Loucy (cell line): ENCODE data around the gene PSG1.

Source experiments
- H2AFZ ChIP-seq: fragments of 200-600 bp; sonication (generic); 2 replicates; pipeline ENCODE4 v1.6.0; 2016; ENCODE audit warnings: antibody characterized with exemption, mild to moderate bottlenecking, low read length, moderate library complexity
- H3F3A ChIP-seq: fragments of 200-600 bp; 2 replicates; pipeline ENCODE4 v1.6.0; 2016; ENCODE audit warnings: antibody characterized with exemption, low read depth, mild to moderate bottlenecking
- H3K27me3 ChIP-seq: fragments of 200-600 bp; sonication (generic); 2 replicates; pipeline ENCODE4 v1.6.1; 2014; ENCODE audit warnings: low read length, mild to moderate bottlenecking; ENCODE audit not compliant: insufficient read depth, poor library complexity, severe bottlenecking
- H3K36me3 ChIP-seq: fragments of 200-600 bp; sonication (generic); 2 replicates; pipeline ENCODE4 v1.6.1; 2016; ENCODE audit warnings: low read length; ENCODE audit not compliant: insufficient read depth
- H3K4me1 ChIP-seq: fragments of 200-600 bp; sonication (generic); 2 replicates; pipeline ENCODE4 v1.5.1; 2014; ENCODE audit warnings: low read length, mild to moderate bottlenecking; ENCODE audit not compliant: insufficient read depth, poor library complexity, severe bottlenecking
- H3K4me2 ChIP-seq: fragments of 200-600 bp; sonication (generic); 2 replicates; pipeline ENCODE4 v1.6.0; 2014; ENCODE audit warnings: antibody characterized with exemption, low read length, low read depth, mild to moderate bottlenecking; ENCODE audit not compliant: poor library complexity, severe bottlenecking
- H3K4me3 ChIP-seq: fragments of 200-600 bp; sonication (generic); 2 replicates; pipeline ENCODE4 v1.5.1; 2014; ENCODE audit warnings: low read length, mild to moderate bottlenecking, mixed read lengths; ENCODE audit not compliant: poor library complexity, severe bottlenecking
- H3K79me2 ChIP-seq: fragments of 200-600 bp; sonication (generic); 2 replicates; pipeline ENCODE4 v1.6.1; 2014; ENCODE audit warnings: low read length; ENCODE audit not compliant: insufficient read depth
- H3K9ac ChIP-seq: fragments of 200-600 bp; sonication (generic); 2 replicates; pipeline ENCODE4 v1.6.0; 2014; ENCODE audit warnings: mild to moderate bottlenecking, low read depth, low read length, moderate library complexity; ENCODE audit not compliant: poor library complexity, severe bottlenecking
- H3K9me2 ChIP-seq: fragments of 200-600 bp; sonication (generic); replicated peaks from 2 replicates; pipeline ENCODE4 v1.6.1; 2016; ENCODE audit warnings: low read depth, low read length, mixed read lengths
- H3K9me3 ChIP-seq: fragments of 200-600 bp; sonication (generic); 2 replicates; pipeline ENCODE4 v1.6.1; 2014; ENCODE audit warnings: mild to moderate bottlenecking, antibody characterized with exemption, low read length, low read depth; ENCODE audit not compliant: insufficient read depth
- H4K20me1 ChIP-seq: fragments of 200-600 bp; sonication (generic); 2 replicates; pipeline ENCODE4 v1.6.0; 2014; ENCODE audit warnings: antibody characterized with exemption, low read length, mild to moderate bottlenecking; ENCODE audit not compliant: insufficient read depth, poor library complexity, severe bottlenecking
- CTCF ChIP-seq: fragments of 200-600 bp; sonication (generic); conservative IDR thresholded peaks from 2 replicates; pipeline ENCODE4 v1.5.1; 2014; ENCODE audit warnings: mild to moderate bottlenecking, antibody characterized with exemption, low read length
- EZH2phosphoT487 ChIP-seq: fragments of 200-600 bp; IDR thresholded peaks from 2 replicates; pipeline ENCODE4 v1.6.1; 2018; ENCODE audit warnings: antibody characterized with exemption, mild to moderate bottlenecking, moderate library complexity, borderline replicate concordance

Gene PSG1

GRCh38 chr19:42816894-42817293, 62.6 kb downstream of the PSG1 start:
- TF ChIP-seq EZH2phosphoT487: no peak
- no peak for TF ChIP-seq CTCF
- Histone ChIP-seq H3F3A (no peaks in the 10 kb centered on the region), H3K9me2 (no peaks in the 10 kb centered on the region), H3K4me2 (no peak overlapping the region), H3K79me2 (no peaks in the 10 kb centered on the region), H3K4me1 (no peaks in the 10 kb centered on the region), H2AFZ (no peak overlapping the region), H3K4me3 (no peak overlapping the region), H3K9ac (no peak overlapping the region), H3K27me3 (no peaks in the 10 kb centered on the region), H3K36me3 (no peaks in the 10 kb centered on the region), H3K9me3 (no peaks in the 10 kb centered on the region), H4K20me1 (no peaks in the 10 kb centered on the region)
